ENCODE results near the gene BPIFA1.

The BPIFA1 gene

GRCh38 chr20:33280775-33281174 lies 45.0 kb downstream of the BPIFA1 start:
- no peaks in the 10 kb centered on the region for H3K27me3 ChIP-seq (ENCODE audit: control insufficient read depth, insufficient read depth, low read length)
- H3K9ac ChIP-seq (ENCODE audit: low read depth, low read length), result no peak overlapping the region
- no peaks in the 10 kb centered on the region for H3K36me3 ChIP-seq (ENCODE audit: control insufficient read depth, insufficient read depth, low read length)
- H3K4me3 ChIP-seq (ENCODE audit: low read depth, low read length), result no peak overlapping the region
- peaks cover 4% of the 10 kb centered on the region for H3K4me1 ChIP-seq (ENCODE audit: control insufficient read depth, insufficient read depth, low read length)
- no peaks in the 10 kb centered on the region for H3K9me3 ChIP-seq (ENCODE audit: control insufficient read depth, insufficient read depth, low read length)

GRCh38 chr20:33281550-33282146 lies 45.9 kb downstream of the BPIFA1 start:
- Histone ChIP-seq H3K27me3 (ENCODE audit: control insufficient read depth, insufficient read depth, low read length) (no peaks in the 10 kb centered on the region), H3K4me3 (ENCODE audit: low read depth, low read length) (no peak overlapping the region), H3K9me3 (ENCODE audit: control insufficient read depth, insufficient read depth, low read length) (no peaks in the 10 kb centered on the region), H3K4me1 (ENCODE audit: control insufficient read depth, insufficient read depth, low read length) (peaks cover 4% of the 10 kb centered on the region), H3K9ac (ENCODE audit: low read depth, low read length) (no peak overlapping the region), H3K36me3 (ENCODE audit: control insufficient read depth, insufficient read depth, low read length) (no peaks in the 10 kb centered on the region)

- H3K9me3 ChIP-seq (ENCODE audit: control insufficient read depth, insufficient read depth, low read length), result no peaks in the 10 kb centered on the region
- H3K9ac ChIP-seq (ENCODE audit: low read depth, low read length), result no peak overlapping the region
- H3K4me3 ChIP-seq (ENCODE audit: low read depth, low read length), result no peak overlapping the region
- H3K4me1 ChIP-seq (ENCODE audit: control insufficient read depth, insufficient read depth, low read length), result peaks cover 4% of the 10 kb centered on the region
- H3K27me3 ChIP-seq (ENCODE audit: control insufficient read depth, insufficient read depth, low read length), result no peaks in the 10 kb centered on the region
- no peaks in the 10 kb centered on the region for H3K36me3 ChIP-seq (ENCODE audit: control insufficient read depth, insufficient read depth, low read length)
Measured at GRCh38 chr20:33282196-33282934, 46.6 kb downstream of the BPIFA1 start.

- Histone ChIP-seq H3K36me3 (ENCODE audit: control insufficient read depth, insufficient read depth, low read length) (no peaks in the 10 kb centered on the region), H3K9ac (ENCODE audit: low read depth, low read length) (no peak within 1 kb of the TSS), H3K4me1 (ENCODE audit: control insufficient read depth, insufficient read depth, low read length) (no peaks in the 10 kb centered on the region), H3K4me3 (ENCODE audit: low read depth, low read length) (no peak within 1 kb of the TSS), H3K27me3 (ENCODE audit: control insufficient read depth, insufficient read depth, low read length) (no peaks in the 10 kb centered on the region), H3K9me3 (ENCODE audit: control insufficient read depth, insufficient read depth, low read length) (no peaks in the 10 kb centered on the region)
Measured at GRCh38 chr20:33282991-33283555, 47.3 kb downstream of the BPIFA1 start, which contains the start of gene BPIFB1. BPIFB1 (plus strand) TSS chr20:33283214; CDS start chr20:33286074, 2,860 bp downstream.

GRCh38 chr20:33284284-33284683 lies 48.5 kb downstream of the BPIFA1 start:
- Histone ChIP-seq H3K9ac (ENCODE audit: low read depth, low read length) (no peak overlapping the region), H3K36me3 (ENCODE audit: control insufficient read depth, insufficient read depth, low read length) (no peaks in the 10 kb centered on the region), H3K4me1 (ENCODE audit: control insufficient read depth, insufficient read depth, low read length) (no peaks in the 10 kb centered on the region), H3K27me3 (ENCODE audit: control insufficient read depth, insufficient read depth, low read length) (no peaks in the 10 kb centered on the region), H3K9me3 (ENCODE audit: control insufficient read depth, insufficient read depth, low read length) (no peaks in the 10 kb centered on the region), H3K4me3 (ENCODE audit: low read depth, low read length) (no peak overlapping the region)

- H3K27me3 ChIP-seq (ENCODE audit: control insufficient read depth, insufficient read depth, low read length), result no peaks in the 10 kb centered on the region
- H3K9me3 ChIP-seq (ENCODE audit: control insufficient read depth, insufficient read depth, low read length), result no peaks in the 10 kb centered on the region
- H3K9ac ChIP-seq (ENCODE audit: low read depth, low read length), result no peak overlapping the region
- no peak overlapping the region for H3K4me3 ChIP-seq (ENCODE audit: low read depth, low read length)
- H3K36me3 ChIP-seq (ENCODE audit: control insufficient read depth, insufficient read depth, low read length), result no peaks in the 10 kb centered on the region
- no peaks in the 10 kb centered on the region for H3K4me1 ChIP-seq (ENCODE audit: control insufficient read depth, insufficient read depth, low read length)
Measured at GRCh38 chr20:33284937-33285336, 49.1 kb downstream of the BPIFA1 start.

GRCh38 chr20:33285861-33286495 lies 50.2 kb downstream of the BPIFA1 start:
- Histone ChIP-seq H3K36me3 (ENCODE audit: control insufficient read depth, insufficient read depth, low read length) (no peaks in the 10 kb centered on the region), H3K4me1 (ENCODE audit: control insufficient read depth, insufficient read depth, low read length) (no peaks in the 10 kb centered on the region), H3K27me3 (ENCODE audit: control insufficient read depth, insufficient read depth, low read length) (no peaks in the 10 kb centered on the region), H3K9me3 (ENCODE audit: control insufficient read depth, insufficient read depth, low read length) (no peaks in the 10 kb centered on the region), H3K4me3 (ENCODE audit: low read depth, low read length) (no peak overlapping the region), H3K9ac (ENCODE audit: low read depth, low read length) (no peak overlapping the region)

- no peaks in the 10 kb centered on the region for H3K4me1 ChIP-seq (ENCODE audit: control insufficient read depth, insufficient read depth, low read length)
- H3K36me3 ChIP-seq (ENCODE audit: control insufficient read depth, insufficient read depth, low read length), result no peaks in the 10 kb centered on the region
- H3K27me3 ChIP-seq (ENCODE audit: control insufficient read depth, insufficient read depth, low read length), result no peaks in the 10 kb centered on the region
- no peak overlapping the region for H3K9ac ChIP-seq (ENCODE audit: low read depth, low read length)
- no peak overlapping the region for H3K4me3 ChIP-seq (ENCODE audit: low read depth, low read length)
- no peaks in the 10 kb centered on the region for H3K9me3 ChIP-seq (ENCODE audit: control insufficient read depth, insufficient read depth, low read length)
Measured at GRCh38 chr20:33287884-33288283, 52.1 kb downstream of the BPIFA1 start.

- Histone ChIP-seq H3K9ac (ENCODE audit: low read depth, low read length) (no peak overlapping the region), H3K4me1 (ENCODE audit: control insufficient read depth, insufficient read depth, low read length) (no peaks in the 10 kb centered on the region), H3K9me3 (ENCODE audit: control insufficient read depth, insufficient read depth, low read length) (no peaks in the 10 kb centered on the region), H3K4me3 (ENCODE audit: low read depth, low read length) (no peak overlapping the region), H3K36me3 (ENCODE audit: control insufficient read depth, insufficient read depth, low read length) (no peaks in the 10 kb centered on the region), H3K27me3 (ENCODE audit: control insufficient read depth, insufficient read depth, low read length) (no peaks in the 10 kb centered on the region)
Measured at GRCh38 chr20:33290852-33291251, 55.1 kb downstream of the BPIFA1 start.

- H3K9ac ChIP-seq (ENCODE audit: low read depth, low read length), result no peak overlapping the region
- H3K4me1 ChIP-seq (ENCODE audit: control insufficient read depth, insufficient read depth, low read length), result no peaks in the 10 kb centered on the region
- H3K27me3 ChIP-seq (ENCODE audit: control insufficient read depth, insufficient read depth, low read length), result no peaks in the 10 kb centered on the region
- H3K36me3 ChIP-seq (ENCODE audit: control insufficient read depth, insufficient read depth, low read length), result no peaks in the 10 kb centered on the region
- no peak overlapping the region for H3K4me3 ChIP-seq (ENCODE audit: low read depth, low read length)
- H3K9me3 ChIP-seq (ENCODE audit: control insufficient read depth, insufficient read depth, low read length), result no peaks in the 10 kb centered on the region
Measured at GRCh38 chr20:33291416-33291815, 55.6 kb downstream of the BPIFA1 start.

GRCh38 chr20:33291830-33292355 lies 56.1 kb downstream of the BPIFA1 start:
- Histone ChIP-seq H3K27me3 (ENCODE audit: control insufficient read depth, insufficient read depth, low read length) (no peaks in the 10 kb centered on the region), H3K9ac (ENCODE audit: low read depth, low read length) (no peak overlapping the region), H3K4me1 (ENCODE audit: control insufficient read depth, insufficient read depth, low read length) (no peaks in the 10 kb centered on the region), H3K9me3 (ENCODE audit: control insufficient read depth, insufficient read depth, low read length) (no peaks in the 10 kb centered on the region), H3K36me3 (ENCODE audit: control insufficient read depth, insufficient read depth, low read length) (no peaks in the 10 kb centered on the region), H3K4me3 (ENCODE audit: low read depth, low read length) (no peak overlapping the region)
